ENCODE data around the gene TNIP2.

GRCh38 chr4:2800691-2801596 is 44.8 kb upstream of the TNIP2 start:
- no peak for TF ChIP-seq CTCF (conservative IDR thresholded peaks at IDR 0.05 in 1 of 2, IDR thresholded peaks at IDR 0.05 in 1 of 2; ENCODE audit: extremely low read depth in 1 of 2, insufficient read depth in 1 of 2, low read depth in 1 of 2, low read length in 2 of 2)
- TF ChIP-seq EZH2 (IDR thresholded peaks at IDR 0.05; ENCODE audit: borderline replicate concordance, low read length) = no peak

Measured in mammary epithelial cell (primary cell).